Hippocampal formation (tissue), 2 donors: Measurements from ENCODE around the gene SEMA6A.

ENCODE experiments used
- DNase-seq, 2 donors: peaks; one replicate each; lab custom pipeline; 2025; lab: John Stamatoyannopoulos, UW

Gene SEMA6A

GRCh38 chr5:116574367-116575325, at the start of gene SEMA6A:
Gene SEMA6A (minus strand): TSS chr5:116574823. CDS start chr5:116504944, 69,879 bp downstream.
- peak; percentile 82 to 87 for DNase-seq

GRCh38 chr5:116622375-116623050, 47.9 kb upstream of the SEMA6A start:
- peak; percentile 30 to 37 for DNase-seq

- DNase-seq = no peak
Observed at GRCh38 chr5:116621599-116621998, 47.0 kb upstream of the SEMA6A start.

- DNase-seq = no peak
Observed at GRCh38 chr5:116616876-116617275, 42.3 kb upstream of the SEMA6A start.

GRCh38 chr5:116614603-116614920, 39.9 kb upstream of the SEMA6A start:
- no peak for DNase-seq

- DNase-seq = no peak
Observed at GRCh38 chr5:116613445-116613844, 38.8 kb upstream of the SEMA6A start.

GRCh38 chr5:116612431-116612830, 37.8 kb upstream of the SEMA6A start:
- no peak for DNase-seq

GRCh38 chr5:116605310-116606070, 30.9 kb upstream of the SEMA6A start:
- DNase-seq = peak in 1 of 2 donors; percentile 15

GRCh38 chr5:116604805-116605204, 30.2 kb upstream of the SEMA6A start:
- DNase-seq = no peak

- no peak for DNase-seq
Observed at GRCh38 chr5:116600876-116601275, 26.3 kb upstream of the SEMA6A start.

- DNase-seq = no peak
Observed at GRCh38 chr5:116598911-116599310, 24.3 kb upstream of the SEMA6A start.

GRCh38 chr5:116595498-116595897, 20.9 kb upstream of the SEMA6A start:
- DNase-seq = no peak

GRCh38 chr5:116593340-116593739, 18.7 kb upstream of the SEMA6A start:
- DNase-seq = no peak

- no peak for DNase-seq
Observed at GRCh38 chr5:116585227-116585626, 10.6 kb upstream of the SEMA6A start.

GRCh38 chr5:116583862-116584222, 9.2 kb upstream of the SEMA6A start:
- no peak for DNase-seq

GRCh38 chr5:116583085-116583861, 8.7 kb upstream of the SEMA6A start:
- DNase-seq = no peak

GRCh38 chr5:116581910-116582309, 7.3 kb upstream of the SEMA6A start:
- no peak for DNase-seq

GRCh38 chr5:116579144-116579543, 4.5 kb upstream of the SEMA6A start:
- no peak for DNase-seq

- no peak for DNase-seq
Observed at GRCh38 chr5:116578676-116579075, 4.1 kb upstream of the SEMA6A start.

GRCh38 chr5:116577064-116577788, 2.6 kb upstream of the SEMA6A start:
- DNase-seq = no peak
